Spleen (tissue), 11 donors: Measurements from ENCODE around the gene ABI3. TPM values are rescaled to one million over a fixed set of nuclear protein-coding genes. Genes with fewer than 3 reads are reported as not detected.

Source experiments
- DNase-seq: peaks from one replicate; pipeline ENCODE4 v3.0.0-alpha.2; 2020
- H3K27ac ChIP-seq, 8 donors: fragments of 200-600 bp; sonication (generic) in 7 of 8; 1 replicate in 4 of 8; 2 replicates in 4 of 8; pipeline versions ENCODE4 v1.5.0 to v1.8.0; 2016 to 2021; ENCODE audit warnings: inconsistent platforms in 4 of 8, mild to moderate bottlenecking in 4 of 8, moderate library complexity in 1 of 8
- H3K27me3 ChIP-seq, 7 donors: fragments of 200-600 bp; sonication (generic) in 6 of 7; replicated peaks in 1 of 7; 1 replicate in 4 of 7; 2 replicates in 3 of 7; pipeline versions ENCODE4 v1.5.0 to v1.8.0; 2016 to 2021; ENCODE audit warnings: inconsistent platforms in 3 of 7, mild to moderate bottlenecking in 1 of 7
- H3K36me3 ChIP-seq, 6 donors: fragments of 200-600 bp; sonication (generic) in 5 of 6; 1 replicate in 4 of 6; 2 replicates in 2 of 6; pipeline versions ENCODE4 v1.5.0 to v1.8.0; 2016 to 2021; ENCODE audit warnings: inconsistent platforms in 2 of 6
- H3K4me1 ChIP-seq, 6 donors: fragments of 200-600 bp; sonication (generic) in 5 of 6; 1 replicate in 3 of 6; 2 replicates in 3 of 6; pipeline versions ENCODE4 v1.5.0 to v1.8.0; 2016 to 2021; ENCODE audit warnings: inconsistent platforms in 3 of 6
- H3K4me3 ChIP-seq, 8 donors: fragments of 200-600 bp; sonication (generic) in 7 of 8; 1 replicate in 4 of 8; 2 replicates in 4 of 8; pipeline versions ENCODE4 v1.5.0 to v1.8.0; 2016 to 2021; ENCODE audit warnings: inconsistent platforms in 4 of 8, mild to moderate bottlenecking in 4 of 8, moderate library complexity in 2 of 8
- H3K9me3 ChIP-seq, 8 donors: fragments of 200-600 bp; sonication (generic) in 7 of 8; 1 replicate in 4 of 8; 2 replicates in 4 of 8; pipeline versions ENCODE4 v1.5.0 to v1.8.0; 2016 to 2021; ENCODE audit warnings: inconsistent platforms in 4 of 8
- CTCF ChIP-seq, 11 experiments: fragments of 200-600 bp in 7 of 11; fragments of 450-650 bp in 4 of 11; sonication (generic) in 4 of 11; IDR thresholded peaks in 8 of 11; conservative IDR thresholded peaks in 3 of 11; 1 replicate in 7 of 11; 2 replicates in 4 of 11; pipeline versions ENCODE4 v1.4.0 to v1.8.0; 2016 to 2021; ENCODE audit warnings: antibody characterized with exemption in 11 of 11, inconsistent platforms in 4 of 11, mild to moderate bottlenecking in 1 of 11
- POLR2A ChIP-seq, 3 donors: fragments of 450-650 bp; IDR thresholded peaks; one replicate each; pipeline ENCODE4 v1.5.1; 2017; ENCODE audit warnings: antibody characterized with exemption in 3 of 3, mild to moderate bottlenecking in 1 of 3
- POLR2AphosphoS5 ChIP-seq, 3 donors: sonication (generic); formaldehyde crosslinking; IDR thresholded peaks; one replicate each; pipeline ENCODE4 v1.5.1; 2017; ENCODE audit warnings: antibody characterized with exemption in 3 of 3
- WGBS, 5 donors: extraction: QIAGEN DNeasy Blood & Tissue Kit in 3 of 5; methylation state at CpG; one replicate each; pipeline versions ENCODE4 v1.1.5 to v1.1.7; 2013 to 2018; 5-methylcytosine and 5-hydroxymethylcytosine counted together
- intact Hi-C: fragments of 100-400 bp; cut with DNase I; formaldehyde crosslinking; loops from one replicate; pipeline ENCODE4 v1.15.0; 2023; ENCODE audit warnings: low total_unique reads
- polyA plus RNA-seq, 3 donors: library from polyadenylated mRNA; stranded (reverse); fragments of 200-250 nt; gene quantifications; one replicate each; pipeline ENCODE4 v1.2.1, GENCODE V29; 2013
- total RNA-seq, 7 donors: library from RNA; depleted of rRNA in 3 of 7; stranded (reverse); fragments of >200 nt in 3 of 7; fragmentation: NEBNext Ultra II Directional in 4 of 7; extraction: Animal tissue kit (Norgen Biotek cat#: 25700) in 4 of 7; gene quantifications; one replicate each; pipeline versions ENCODE4 v1.1.0 to v1.2.1, GENCODE V29; 2016 to 2021
- donor health status: healthy with polysubstance abuse.
- donor health status: DM: no; HTN: no; CAD: no; lungs with moderate emphysema.
- donor health status: DM: no; HTN: no; CAD: no.
- donor health status: Bipolar disorder and iron deficiency.
- donor health status: healthy.
- donor health status: DM: no; HTN: no; CAD: no.
- donor health status: DM: yes; HTN: yes; CAD: no.

The ABI3 gene
- total and polyA plus RNA-seq, 10 donors: 51.3 to 121 (median 82.3) TPM

- 90 to 99% (median 96%) methylated on average over 3 of the region's 3 CpGs for WGBS, 5 donors
- Histone ChIP-seq H3K27me3 (no peaks in the 10 kb centered on the region), H3K36me3 (no peaks in the 10 kb centered on the region), H3K4me3 (no peak overlapping the region), H3K27ac (no peak overlapping the region), H3K4me1 (peaks cover 5 to 19% (median 10%) of the 10 kb centered on the region in 6 donors), H3K9me3 (peaks cover 0 to 26% (median 14%) of the 10 kb centered on the region in 8 donors)
- no peak for DNase-seq
- TF ChIP-seq POLR2A (IDR thresholded peaks at IDR 0.05) (no peak), POLR2AphosphoS5 (IDR thresholded peaks at IDR 0.05) (no peak), CTCF (IDR thresholded peaks at IDR 0.05 in 8 of 11, conservative IDR thresholded peaks at IDR 0.05 in 3 of 11) (no peak)
- intact Hi-C loops: no loop called here
Measured at GRCh38 chr17:49187301-49187700, 23.2 kb upstream of the ABI3 start.

GRCh38 chr17:49190932-49191331, 19.6 kb upstream of the ABI3 start:
- Histone ChIP-seq H3K9me3 (peaks cover 0 to 5% (median under 1%) of the 10 kb centered on the region in 8 donors), H3K27me3 (no peaks in the 10 kb centered on the region), H3K4me3 (no peak overlapping the region), H3K36me3 (no peaks in the 10 kb centered on the region), H3K4me1 (peaks cover 5 to 46% (median 22%) of the 10 kb centered on the region in 6 donors), H3K27ac (peak overlapping the region in 7 of 8 donors; percentile 93 to 99 (median 97))
- no peak for TF ChIP-seq POLR2A (IDR thresholded peaks at IDR 0.05)
- TF ChIP-seq POLR2AphosphoS5 (IDR thresholded peaks at IDR 0.05): no peak
- TF ChIP-seq CTCF (IDR thresholded peaks at IDR 0.05 in 8 of 11, conservative IDR thresholded peaks at IDR 0.05 in 3 of 11): no peak
- no peak for DNase-seq
- 30 to 57% (median 50%) methylated on average over 4 of the region's 4 CpGs for WGBS, 5 donors
- intact Hi-C loops: no loop called here

GRCh38 chr17:49191409-49191916, 19.0 kb upstream of the ABI3 start:
- TF ChIP-seq CTCF (IDR thresholded peaks at IDR 0.05 in 8 of 11, conservative IDR thresholded peaks at IDR 0.05 in 3 of 11) (no peak), POLR2AphosphoS5 (IDR thresholded peaks at IDR 0.05) (no peak), POLR2A (IDR thresholded peaks at IDR 0.05) (no peak)
- peak overlapping the region; percentile 60 to 78 (median 68) for H3K4me3 ChIP-seq
- DNase-seq: no peak
- H3K36me3 ChIP-seq: no peaks in the 10 kb centered on the region
- WGBS, 5 donors: 4 to 8% (median 6%) methylated on average over 8 of the region's 8 CpGs
- H3K27me3 ChIP-seq: no peaks in the 10 kb centered on the region
- H3K27ac ChIP-seq: peak overlapping the region; percentile 93 to 99 (median 97)
- intact Hi-C loops: no loop called here
- H3K9me3 ChIP-seq: no peaks in the 10 kb centered on the region
- peaks cover 5 to 48% (median 22%) of the 10 kb centered on the region in 6 donors for H3K4me1 ChIP-seq

GRCh38 chr17:49191917-49192741, 18.4 kb upstream of the ABI3 start:
- Histone ChIP-seq H3K27ac (peak overlapping the region; percentile 93 to 99 (median 97)), H3K9me3 (no peaks in the 10 kb centered on the region), H3K4me1 (peaks cover 5 to 48% (median 22%) of the 10 kb centered on the region in 6 donors), H3K4me3 (peak overlapping the region; percentile 60 to 78 (median 68)), H3K27me3 (no peaks in the 10 kb centered on the region), H3K36me3 (no peaks in the 10 kb centered on the region)
- peak; percentile 97 for DNase-seq
- WGBS, 5 donors: 0 to 1% (median 1%) methylated on average over 44 to 53 of the region's 53 CpGs
- TF ChIP-seq POLR2AphosphoS5 (IDR thresholded peaks at IDR 0.05) (peak; percentile 16 to 73 (median 64)), CTCF (IDR thresholded peaks at IDR 0.05 in 8 of 11, conservative IDR thresholded peaks at IDR 0.05 in 3 of 11) (peak in 10 of 11 experiments; percentile 8 to 60 (median 41)), POLR2A (IDR thresholded peaks at IDR 0.05) (no peak)
- intact Hi-C loops: no loop called here
